OCI-LY3 (cell line): ENCODE measurements around the gene STK17A.
"Not testable (repeated sequence)": the region's sequence is repeated elsewhere in the genome, so short reads cannot be mapped to it uniquely, and the experiment has no call there.

Experiments used
- EZH2phosphoT487 ChIP-seq: fragments of 200-600 bp; shearing (Covaris generic); IDR thresholded peaks from 2 replicates; pipeline ENCODE4 v1.6.1; 2018; ENCODE audit warnings: antibody characterized with exemption, mixed run types, low read depth
- TF ChIP-seq, protein P1 (sequence below): fragments of 200-600, 300-600 bp; sonication (generic); IDR thresholded peaks from 2 replicates; pipeline ENCODE4 v1.5.1; 2014; ENCODE audit warnings: antibody characterized with exemption, low read length, low read depth

DNA sequence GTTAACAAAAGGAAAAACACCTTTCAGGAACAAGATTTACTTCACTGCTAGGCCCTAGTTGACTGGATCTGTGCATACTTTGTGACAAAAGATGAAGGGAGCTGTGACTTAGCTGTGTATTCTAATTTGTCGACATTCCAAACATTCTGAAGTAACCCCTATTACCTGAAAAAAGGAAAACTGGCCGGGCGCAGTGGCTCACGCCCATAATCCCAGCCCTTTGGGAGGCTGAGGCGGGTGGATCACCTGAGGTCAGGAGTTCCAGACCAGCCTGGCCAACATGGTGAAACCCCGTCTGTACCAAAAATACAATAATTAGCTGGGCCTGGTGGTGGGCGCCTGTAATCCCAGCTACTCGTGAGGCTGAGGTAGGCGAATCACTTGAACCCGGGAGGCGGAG is 1.8 kb downstream of the STK17A start:
- TF ChIP-seq, protein P1, sequence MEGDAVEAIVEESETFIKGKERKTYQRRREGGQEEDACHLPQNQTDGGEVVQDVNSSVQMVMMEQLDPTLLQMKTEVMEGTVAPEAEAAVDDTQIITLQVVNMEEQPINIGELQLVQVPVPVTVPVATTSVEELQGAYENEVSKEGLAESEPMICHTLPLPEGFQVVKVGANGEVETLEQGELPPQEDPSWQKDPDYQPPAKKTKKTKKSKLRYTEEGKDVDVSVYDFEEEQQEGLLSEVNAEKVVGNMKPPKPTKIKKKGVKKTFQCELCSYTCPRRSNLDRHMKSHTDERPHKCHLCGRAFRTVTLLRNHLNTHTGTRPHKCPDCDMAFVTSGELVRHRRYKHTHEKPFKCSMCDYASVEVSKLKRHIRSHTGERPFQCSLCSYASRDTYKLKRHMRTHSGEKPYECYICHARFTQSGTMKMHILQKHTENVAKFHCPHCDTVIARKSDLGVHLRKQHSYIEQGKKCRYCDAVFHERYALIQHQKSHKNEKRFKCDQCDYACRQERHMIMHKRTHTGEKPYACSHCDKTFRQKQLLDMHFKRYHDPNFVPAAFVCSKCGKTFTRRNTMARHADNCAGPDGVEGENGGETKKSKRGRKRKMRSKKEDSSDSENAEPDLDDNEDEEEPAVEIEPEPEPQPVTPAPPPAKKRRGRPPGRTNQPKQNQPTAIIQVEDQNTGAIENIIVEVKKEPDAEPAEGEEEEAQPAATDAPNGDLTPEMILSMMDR, result not testable (repeated sequence)
- TF ChIP-seq EZH2phosphoT487, result not testable (repeated sequence)
